ENCODE data around the gene MRAS.

The MRAS gene

DNA sequence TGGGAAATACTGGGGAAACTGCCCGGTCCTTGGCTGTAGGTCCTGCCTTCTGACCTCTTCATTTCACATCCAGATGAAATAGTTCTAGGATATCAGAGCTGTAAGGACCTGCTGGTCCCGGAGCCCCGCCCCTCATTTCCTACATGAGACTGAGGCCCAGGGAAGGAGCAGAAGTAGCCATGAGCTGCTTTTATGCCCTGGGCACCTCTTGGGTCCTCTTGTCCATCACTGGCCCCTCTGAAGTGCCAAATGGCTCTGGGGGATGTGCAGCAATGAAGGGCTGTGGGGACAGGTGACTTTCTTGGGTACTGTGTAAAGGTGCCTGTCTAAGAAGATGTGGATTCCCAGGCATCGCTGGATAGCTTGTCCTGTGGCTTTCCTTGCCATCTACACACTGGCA, 45.8 kb downstream of the MRAS start:
- no peak for DNase-seq (ENCODE audit: low read depth)

DNA sequence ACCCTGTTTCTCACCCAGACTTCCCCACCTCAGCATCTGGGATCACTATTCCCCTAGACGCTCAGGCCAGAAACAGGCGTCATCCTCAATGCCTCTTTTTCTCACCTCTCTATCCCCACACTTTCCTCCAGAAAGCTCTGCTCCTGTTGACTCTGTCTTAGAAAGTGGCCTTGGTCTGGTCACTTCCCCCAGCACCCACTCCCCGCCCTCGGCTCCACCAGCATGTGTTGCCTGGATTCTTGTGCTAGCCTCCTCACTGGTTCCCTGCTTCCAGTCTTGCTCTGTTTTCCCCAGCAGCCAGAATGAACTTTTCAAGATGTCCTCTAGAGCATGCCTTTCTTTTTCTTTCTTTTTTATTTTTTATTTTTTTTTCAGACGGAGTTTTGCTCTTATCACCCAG, 46.3 kb downstream of the MRAS start:
- DNase-seq (ENCODE audit: low read depth): no peak
- TF ChIP-seq, protein P1, sequence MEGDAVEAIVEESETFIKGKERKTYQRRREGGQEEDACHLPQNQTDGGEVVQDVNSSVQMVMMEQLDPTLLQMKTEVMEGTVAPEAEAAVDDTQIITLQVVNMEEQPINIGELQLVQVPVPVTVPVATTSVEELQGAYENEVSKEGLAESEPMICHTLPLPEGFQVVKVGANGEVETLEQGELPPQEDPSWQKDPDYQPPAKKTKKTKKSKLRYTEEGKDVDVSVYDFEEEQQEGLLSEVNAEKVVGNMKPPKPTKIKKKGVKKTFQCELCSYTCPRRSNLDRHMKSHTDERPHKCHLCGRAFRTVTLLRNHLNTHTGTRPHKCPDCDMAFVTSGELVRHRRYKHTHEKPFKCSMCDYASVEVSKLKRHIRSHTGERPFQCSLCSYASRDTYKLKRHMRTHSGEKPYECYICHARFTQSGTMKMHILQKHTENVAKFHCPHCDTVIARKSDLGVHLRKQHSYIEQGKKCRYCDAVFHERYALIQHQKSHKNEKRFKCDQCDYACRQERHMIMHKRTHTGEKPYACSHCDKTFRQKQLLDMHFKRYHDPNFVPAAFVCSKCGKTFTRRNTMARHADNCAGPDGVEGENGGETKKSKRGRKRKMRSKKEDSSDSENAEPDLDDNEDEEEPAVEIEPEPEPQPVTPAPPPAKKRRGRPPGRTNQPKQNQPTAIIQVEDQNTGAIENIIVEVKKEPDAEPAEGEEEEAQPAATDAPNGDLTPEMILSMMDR (IDR thresholded peaks at IDR 0.05; ENCODE audit: control insufficient read depth, insufficient read depth, low read depth, low read length, missing control alignments): no peak
- no peak overlapping the region for H3K4me3 ChIP-seq (ENCODE audit: control insufficient read depth, low read depth, low read length)

More for the DNA sequence above, 45.8 kb downstream of the MRAS start:
- no peak overlapping the region for H3K4me3 ChIP-seq (ENCODE audit: control insufficient read depth, low read depth, low read length)
- TF ChIP-seq, protein P1 (IDR thresholded peaks at IDR 0.05; ENCODE audit: control insufficient read depth, insufficient read depth, low read depth, low read length, missing control alignments): no peak

DNA sequence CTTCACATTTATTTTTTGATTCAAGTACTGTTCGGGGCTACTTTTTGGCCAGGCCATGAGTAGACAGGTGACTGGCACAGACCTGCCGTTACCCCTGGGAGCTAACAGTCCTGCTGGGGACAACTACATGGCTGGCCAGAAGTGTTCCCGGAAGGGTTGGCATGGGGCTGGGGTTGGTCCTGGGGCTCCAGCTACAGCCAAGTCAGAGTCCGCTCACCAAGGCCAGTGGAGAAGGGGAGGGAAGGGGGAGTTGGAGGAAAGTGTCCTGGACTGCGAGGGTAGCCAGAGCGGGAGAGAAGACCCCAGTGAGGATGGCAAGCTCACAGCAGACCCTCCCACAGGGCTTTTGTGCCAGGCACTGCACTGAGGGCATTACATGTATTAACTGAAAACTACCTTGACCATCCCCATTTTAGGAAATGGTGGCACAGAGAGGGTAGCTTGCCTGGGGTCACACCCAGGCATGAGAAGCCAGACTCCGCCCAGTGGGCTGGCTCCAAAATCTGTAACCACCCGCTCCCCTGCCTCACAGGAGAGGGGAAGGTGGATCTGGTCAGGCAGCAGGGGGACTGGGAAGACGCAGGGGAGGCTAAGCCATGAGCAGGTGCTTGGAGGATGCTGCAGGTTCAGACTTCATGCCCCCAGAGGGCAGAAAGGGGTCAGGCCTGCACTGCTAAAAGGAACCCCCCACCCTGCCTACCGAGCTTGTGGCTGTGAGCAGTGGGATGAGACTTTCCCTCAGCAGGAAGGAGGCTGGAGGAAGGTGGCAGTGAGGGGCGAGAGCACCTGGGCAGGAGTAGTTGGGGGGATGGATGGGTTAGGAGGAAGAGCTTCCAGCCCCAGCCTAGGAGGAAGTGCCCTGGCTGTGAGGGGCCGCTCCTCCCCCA, 47.7 kb downstream of the MRAS start:
- H3K4me3 ChIP-seq (ENCODE audit: control insufficient read depth, low read depth, low read length): no peak overlapping the region
- DNase-seq (ENCODE audit: low read depth): no peak
- TF ChIP-seq, protein P1 (IDR thresholded peaks at IDR 0.05; ENCODE audit: control insufficient read depth, insufficient read depth, low read depth, low read length, missing control alignments): no peak

DNA sequence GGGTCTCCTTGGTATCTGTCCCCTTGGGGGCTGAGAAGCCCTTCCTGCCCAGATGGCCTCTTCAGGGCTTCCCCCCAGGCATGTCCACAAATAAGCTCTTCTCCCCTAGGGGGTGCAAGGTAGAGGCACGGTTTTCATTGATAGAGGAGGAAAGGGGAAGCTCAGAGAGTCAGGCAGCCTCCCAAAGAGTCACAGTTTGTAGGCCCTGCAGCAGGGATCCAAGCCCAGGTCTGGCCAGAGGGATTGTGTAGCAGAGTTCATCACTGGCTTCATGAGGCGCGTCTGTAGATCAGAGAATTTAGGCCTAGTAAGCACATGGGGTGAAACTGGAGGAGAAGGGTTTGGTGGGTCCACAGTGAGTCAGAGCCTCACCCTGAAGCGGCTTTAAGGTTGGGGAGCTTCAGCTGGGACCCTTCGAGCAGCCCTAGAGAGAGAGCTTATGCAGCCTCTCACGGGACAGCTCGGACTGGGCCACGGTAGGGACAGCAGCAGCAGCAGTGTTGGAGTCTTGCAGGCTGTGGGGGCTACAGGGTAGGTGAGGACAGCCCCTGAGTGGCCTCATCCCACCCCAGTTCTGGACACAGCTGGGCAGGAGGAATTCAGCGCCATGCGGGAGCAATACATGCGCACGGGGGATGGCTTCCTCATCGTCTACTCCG, 48.5 kb downstream of the MRAS start:
- no peak for DNase-seq (ENCODE audit: low read depth)
- no peak overlapping the region for H3K4me3 ChIP-seq (ENCODE audit: control insufficient read depth, low read depth, low read length)
- TF ChIP-seq, protein P1 (IDR thresholded peaks at IDR 0.05; ENCODE audit: control insufficient read depth, insufficient read depth, low read depth, low read length, missing control alignments): no peak

GRCh38 chr3:138397983-138398382, 49.6 kb downstream of the MRAS start:
- no peak overlapping the region for H3K4me3 ChIP-seq (ENCODE audit: control insufficient read depth, low read depth, low read length)
- no peak for DNase-seq (ENCODE audit: low read depth)
- TF ChIP-seq, protein P1 (IDR thresholded peaks at IDR 0.05; ENCODE audit: control insufficient read depth, insufficient read depth, low read depth, low read length, missing control alignments): peak; percentile 4

GRCh38 chr3:138398791-138399575, 50.6 kb downstream of the MRAS start:
- no peak for DNase-seq (ENCODE audit: low read depth)
- no peak overlapping the region for H3K4me3 ChIP-seq (ENCODE audit: control insufficient read depth, low read depth, low read length)

More at GRCh38 chr3:138398791-138399575, 50.6 kb downstream of the MRAS start:
- TF ChIP-seq, protein P1 (IDR thresholded peaks at IDR 0.05; ENCODE audit: control insufficient read depth, insufficient read depth, low read depth, low read length, missing control alignments): no peak
